HEK293T (cell line): ENCODE measurements around the gene UBR2.

Source experiments
- ARNT ChIP-seq: fragments of 450-650 bp; IDR thresholded peaks from 2 replicates; pipeline ENCODE4 v1.6.1; 2017; ENCODE audit warnings: mild to moderate bottlenecking
- BHLHE40 ChIP-seq: fragments of 450-650 bp; IDR thresholded peaks from 2 replicates; pipeline ENCODE4 v1.6.1; 2016; ENCODE audit warnings: mild to moderate bottlenecking, moderate library complexity, borderline replicate concordance
- CTBP1 ChIP-seq: fragments of 450-650 bp; IDR thresholded peaks from 2 replicates; pipeline ENCODE4 v1.6.1; 2016; ENCODE audit warnings: borderline replicate concordance
- FOXA1 ChIP-seq: fragments of 450-650 bp; IDR thresholded peaks from 2 replicates; pipeline ENCODE4 v1.6.1; 2016; ENCODE audit warnings: mild to moderate bottlenecking
- FOXK2 ChIP-seq: fragments of 450-650 bp; IDR thresholded peaks from 2 replicates; pipeline ENCODE4 v1.6.1; 2016; ENCODE audit warnings: mild to moderate bottlenecking
- FOXM1 ChIP-seq: fragments of 450-650 bp; IDR thresholded peaks from 2 replicates; pipeline ENCODE4 v1.6.1; 2017; ENCODE audit warnings: mild to moderate bottlenecking, borderline replicate concordance
- L3MBTL2 ChIP-seq: fragments of 450-650 bp; conservative IDR thresholded peaks from 2 replicates; pipeline ENCODE4 v1.6.1; 2016; ENCODE audit warnings: mild to moderate bottlenecking
- LEF1 ChIP-seq: fragments of 450-650 bp; IDR thresholded peaks from 2 replicates; pipeline ENCODE4 v1.6.1; 2017; ENCODE audit warnings: mild to moderate bottlenecking, borderline replicate concordance
- NFRKB ChIP-seq: fragments of 450-650 bp; IDR thresholded peaks from 2 replicates; pipeline ENCODE4 v1.6.1; 2016; ENCODE audit warnings: mild to moderate bottlenecking, moderate library complexity
- SP1 ChIP-seq: fragments of 450-650 bp; IDR thresholded peaks from 2 replicates; pipeline ENCODE4 v1.6.1; 2017
- SUZ12 ChIP-seq: fragments of 450-650 bp; IDR thresholded peaks from 2 replicates; pipeline ENCODE4 v1.6.1; 2016; ENCODE audit warnings: mild to moderate bottlenecking
- TARDBP ChIP-seq: fragments of 450-650 bp; IDR thresholded peaks from 2 replicates; pipeline ENCODE4 v1.6.1; 2016
- ZNF384 ChIP-seq: fragments of 450-650 bp; IDR thresholded peaks from 2 replicates; pipeline ENCODE4 v1.6.1; 2016

GRCh38 chr6:42520786-42521607 lies 42.8 kb upstream of the UBR2 start:
- TF ChIP-seq SUZ12 (no peak), NFRKB (no peak), BHLHE40 (no peak), FOXM1 (no peak), SP1 (no peak), TARDBP (no peak), LEF1 (no peak), FOXK2 (no peak), CTBP1 (no peak), FOXA1 (no peak), ZNF384 (no peak), L3MBTL2 (no peak), ARNT (no peak)
